Activated naive CD8-positive, alpha-beta T cell treated with anti-CD3 and anti-CD28 coated beads for 36 hours (primary cell): ENCODE results near the gene FBXL4. TPM values are rescaled to one million over a fixed set of nuclear protein-coding genes. Genes with fewer than 3 reads are reported as not detected.
A peak's percentile ranks its signal among the peaks of the same experiment; 100 is the strongest.

ENCODE experiments used
- DNase-seq: peaks from one replicate; pipeline ENCODE4 v3.0.0; 2021
- H3K27ac Mint-ChIP-seq: one replicate; pipeline ENCODE4 v1.8.0; 2022; ENCODE audit warnings: mild to moderate bottlenecking, moderate library complexity, mixed read lengths
- H3K27me3 Mint-ChIP-seq: one replicate; pipeline ENCODE4 v1.8.0; 2022; ENCODE audit warnings: mild to moderate bottlenecking, mixed read lengths
- H3K36me3 Mint-ChIP-seq: one replicate; pipeline ENCODE4 v1.8.0; 2021; ENCODE audit warnings: mild to moderate bottlenecking, mixed read lengths
- H3K4me1 Mint-ChIP-seq: one replicate; pipeline ENCODE4 v1.8.0; 2021; ENCODE audit warnings: mixed read lengths
- H3K4me3 Mint-ChIP-seq: one replicate; pipeline ENCODE4 v1.8.0; 2022; ENCODE audit warnings: mild to moderate bottlenecking, moderate library complexity, mixed read lengths
- H3K9me3 Mint-ChIP-seq: one replicate; pipeline ENCODE4 v1.8.0; 2022; ENCODE audit warnings: mixed read lengths
- total RNA-seq, 2 experiments: library from RNA; stranded (reverse); gene quantifications; one replicate each; pipeline ENCODE4 v1.2.3, GENCODE V29; 2021

Gene FBXL4
- total RNA-seq: 10 to 100 TPM; 12.8 to 13.3 TPM

DNA sequence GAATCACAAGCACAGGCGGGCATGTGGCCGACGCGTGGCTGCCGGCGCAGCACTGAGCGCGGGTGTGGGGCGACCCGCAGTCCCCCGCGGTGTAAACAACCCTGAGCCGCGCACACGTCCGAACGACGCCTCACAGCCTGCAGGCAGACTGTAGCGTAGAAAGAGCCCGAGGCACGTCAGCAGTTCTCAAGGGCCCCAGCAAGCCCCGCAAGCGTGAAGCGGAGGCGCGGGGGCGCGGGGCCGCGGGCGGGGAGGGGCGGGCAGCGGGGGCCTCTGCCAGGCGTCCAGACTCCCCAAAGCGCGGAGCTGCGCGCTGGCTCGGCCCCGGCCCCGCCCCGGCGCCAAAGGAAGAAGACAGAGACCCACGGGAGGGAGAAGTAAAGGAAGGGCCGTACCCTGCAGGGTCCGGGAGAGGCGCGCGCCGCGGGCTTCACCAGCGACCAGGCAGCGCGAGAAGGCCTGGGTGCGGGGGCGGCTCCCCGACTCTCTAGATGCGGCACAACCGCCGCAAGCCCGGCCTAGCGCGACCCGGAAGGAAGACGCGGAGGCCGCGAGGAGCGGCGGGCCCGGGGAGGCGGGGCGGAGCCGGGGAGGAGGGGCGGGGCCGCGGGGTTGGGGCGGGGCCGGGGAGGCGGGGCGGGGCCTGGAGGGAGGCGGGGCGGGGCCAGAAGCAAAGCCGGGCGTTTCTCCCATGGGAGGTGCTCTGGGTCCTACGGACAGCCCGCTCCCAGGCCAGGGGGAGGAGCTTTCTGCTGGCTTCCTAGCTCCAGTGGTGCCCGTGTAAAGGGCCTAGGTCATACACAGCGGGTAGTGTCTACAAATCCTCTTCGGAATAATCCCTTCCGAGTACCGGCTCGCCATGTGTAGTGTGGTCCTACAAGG, at the start of gene FBXL4:
TSS of gene FBXL4 (minus strand) at position 536 of the 882 bp plus-strand sequence. CDS start 20,958 bp downstream, outside the sequence.
- H3K36me3 Mint-ChIP-seq: peaks cover 24% of the 10 kb centered on the region
- DNase-seq: peak; percentile 88
- H3K27me3 Mint-ChIP-seq: peaks cover 14% of the 10 kb centered on the region
- H3K4me1 Mint-ChIP-seq: peaks cover 31% of the 10 kb centered on the region
- H3K4me3 Mint-ChIP-seq: peak within 1 kb of the TSS; percentile 90
- peak within 1 kb of the TSS; percentile 95 for H3K27ac Mint-ChIP-seq
- H3K9me3 Mint-ChIP-seq: peaks cover 11% of the 10 kb centered on the region

- no peak overlapping the region for H3K27ac Mint-ChIP-seq
- no peak overlapping the region for H3K4me3 Mint-ChIP-seq
- H3K27me3 Mint-ChIP-seq: peaks cover 21% of the 10 kb centered on the region
- H3K4me1 Mint-ChIP-seq: no peaks in the 10 kb centered on the region
- H3K9me3 Mint-ChIP-seq: no peaks in the 10 kb centered on the region
- no peak for DNase-seq
- H3K36me3 Mint-ChIP-seq: no peaks in the 10 kb centered on the region
These were observed 47.4 kb upstream of the FBXL4 start for GRCh38 chr6:98995116-98995515.

DNA sequence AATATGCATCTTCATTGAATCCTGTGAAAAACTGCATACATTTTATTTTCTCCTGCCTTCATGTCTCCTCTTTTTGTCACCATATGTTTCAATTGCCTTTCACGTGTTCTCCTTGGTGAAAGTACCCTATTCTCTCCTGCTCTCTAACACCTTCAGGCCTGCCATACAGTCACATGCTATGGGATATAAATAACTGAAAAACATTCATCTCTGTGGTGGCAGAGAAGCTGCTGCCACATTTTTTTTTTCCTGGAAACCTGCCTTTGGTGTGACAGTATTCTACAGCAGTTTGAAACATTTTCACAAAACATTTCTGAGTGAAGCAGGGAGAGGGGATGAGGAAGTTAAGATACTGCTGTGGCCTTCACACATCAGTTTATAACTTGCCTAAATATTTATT, 44.8 kb upstream of the FBXL4 start:
- Mint-ChIP-seq H3K27me3 (peaks cover 14% of the 10 kb centered on the region), H3K9me3 (no peaks in the 10 kb centered on the region), H3K36me3 (no peaks in the 10 kb centered on the region), H3K27ac (no peak overlapping the region), H3K4me1 (no peaks in the 10 kb centered on the region), H3K4me3 (no peak overlapping the region)
- DNase-seq: no peak

DNA sequence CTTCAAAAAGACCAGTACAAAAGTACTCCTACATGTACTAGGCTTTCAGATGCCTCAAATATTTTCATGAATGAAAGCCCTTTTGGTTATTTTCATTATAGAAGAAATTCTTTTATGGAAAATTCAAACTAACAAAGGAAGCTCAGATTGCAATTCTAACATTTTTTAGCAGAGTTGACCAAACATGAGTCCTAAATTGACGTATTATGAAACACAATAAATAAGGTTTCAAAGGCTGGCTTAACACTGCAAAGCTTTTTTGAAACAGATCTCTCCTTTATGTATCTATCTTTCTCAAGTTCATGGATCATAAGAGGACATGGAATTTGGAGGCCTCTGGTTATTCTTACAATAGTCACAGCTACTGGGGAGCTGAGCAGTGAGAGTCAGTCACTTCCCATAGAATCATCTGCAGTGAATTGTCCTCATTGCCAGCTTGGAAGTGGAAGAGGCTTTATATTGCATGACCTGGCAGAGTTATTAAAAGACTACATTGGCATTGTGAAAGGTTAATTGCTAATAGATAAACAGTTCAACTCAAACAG, 38.4 kb upstream of the FBXL4 start:
- H3K4me3 Mint-ChIP-seq: no peak overlapping the region
- H3K4me1 Mint-ChIP-seq: no peaks in the 10 kb centered on the region
- peaks cover 12% of the 10 kb centered on the region for H3K27me3 Mint-ChIP-seq
- no peak for DNase-seq
- no peaks in the 10 kb centered on the region for H3K9me3 Mint-ChIP-seq
- H3K27ac Mint-ChIP-seq: no peak overlapping the region
- H3K36me3 Mint-ChIP-seq: no peaks in the 10 kb centered on the region

- Mint-ChIP-seq H3K27me3 (peaks cover 12% of the 10 kb centered on the region), H3K27ac (no peak overlapping the region), H3K9me3 (no peaks in the 10 kb centered on the region), H3K36me3 (no peaks in the 10 kb centered on the region), H3K4me1 (no peaks in the 10 kb centered on the region), H3K4me3 (no peak overlapping the region)
- DNase-seq: no peak
These were observed 37.6 kb upstream of the FBXL4 start for GRCh38 chr6:98985391-98985790.

DNA sequence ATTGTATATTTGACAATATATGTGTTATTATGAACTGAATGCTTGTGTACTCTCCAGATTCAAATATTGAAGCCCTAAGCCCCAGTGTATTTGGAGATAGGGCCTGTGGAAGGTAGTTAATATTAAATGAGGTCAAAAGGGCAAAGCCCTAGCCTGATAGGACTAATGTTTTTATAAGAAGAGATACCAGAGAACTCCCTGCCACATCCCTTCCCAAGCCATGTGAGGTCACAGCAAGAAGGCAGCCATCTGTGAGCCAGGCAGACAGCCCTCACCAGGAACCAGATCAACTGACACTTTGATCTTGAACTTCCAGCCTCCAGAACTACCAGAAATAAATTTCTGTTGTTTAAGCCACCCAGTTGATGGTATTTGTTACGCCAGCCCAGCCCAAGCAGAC, 36.4 kb upstream of the FBXL4 start:
- H3K4me1 Mint-ChIP-seq: no peaks in the 10 kb centered on the region
- H3K27me3 Mint-ChIP-seq: peaks cover 12% of the 10 kb centered on the region
- no peak overlapping the region for H3K4me3 Mint-ChIP-seq
- no peak for DNase-seq
- no peaks in the 10 kb centered on the region for H3K9me3 Mint-ChIP-seq
- H3K27ac Mint-ChIP-seq: no peak overlapping the region
- H3K36me3 Mint-ChIP-seq: no peaks in the 10 kb centered on the region

DNA sequence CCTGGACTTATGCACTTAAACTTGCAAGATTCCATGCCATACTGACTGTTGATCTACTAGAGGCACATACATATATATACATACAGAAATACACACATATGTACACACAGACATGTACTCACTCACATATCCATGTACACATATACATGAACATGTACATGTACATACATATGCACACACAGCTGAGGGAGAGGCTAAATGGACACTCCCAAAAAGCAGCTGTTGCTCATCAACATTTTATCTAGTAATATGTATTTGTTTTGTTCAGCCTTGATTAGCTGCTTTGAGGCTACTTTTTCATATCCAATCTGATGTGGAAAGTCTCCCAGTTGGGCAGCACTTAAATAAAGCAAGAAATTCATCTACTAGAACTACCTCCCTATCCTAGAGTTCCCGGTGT, 33.7 kb upstream of the FBXL4 start:
- no peak overlapping the region for H3K4me3 Mint-ChIP-seq
- no peak for DNase-seq
- H3K9me3 Mint-ChIP-seq: no peaks in the 10 kb centered on the region
- no peaks in the 10 kb centered on the region for H3K36me3 Mint-ChIP-seq
- no peak overlapping the region for H3K27ac Mint-ChIP-seq
- H3K27me3 Mint-ChIP-seq: peaks cover 8% of the 10 kb centered on the region
- peaks cover 3% of the 10 kb centered on the region for H3K4me1 Mint-ChIP-seq

- Mint-ChIP-seq H3K36me3 (no peaks in the 10 kb centered on the region), H3K4me1 (peaks cover 3% of the 10 kb centered on the region), H3K4me3 (no peak overlapping the region), H3K9me3 (no peaks in the 10 kb centered on the region), H3K27me3 (peaks cover 6% of the 10 kb centered on the region), H3K27ac (no peak overlapping the region)
- no peak for DNase-seq
These were observed 33.1 kb upstream of the FBXL4 start for GRCh38 chr6:98980819-98981218.

GRCh38 chr6:98977671-98978292, 30.0 kb upstream of the FBXL4 start:
- Mint-ChIP-seq H3K36me3 (no peaks in the 10 kb centered on the region), H3K27ac (no peak overlapping the region), H3K4me3 (no peak overlapping the region), H3K27me3 (no peaks in the 10 kb centered on the region), H3K4me1 (peaks cover 9% of the 10 kb centered on the region), H3K9me3 (no peaks in the 10 kb centered on the region)
- DNase-seq: no peak

- Mint-ChIP-seq H3K27ac (no peak overlapping the region), H3K4me3 (no peak overlapping the region), H3K27me3 (no peaks in the 10 kb centered on the region), H3K36me3 (no peaks in the 10 kb centered on the region), H3K4me1 (peaks cover 9% of the 10 kb centered on the region), H3K9me3 (no peaks in the 10 kb centered on the region)
- no peak for DNase-seq
These were observed 29.1 kb upstream of the FBXL4 start for GRCh38 chr6:98976674-98977385.

- no peak overlapping the region for H3K27ac Mint-ChIP-seq
- H3K9me3 Mint-ChIP-seq: no peaks in the 10 kb centered on the region
- no peak for DNase-seq
These were observed 27.7 kb upstream of the FBXL4 start for GRCh38 chr6:98975421-98975820.

GRCh38 chr6:98974309-98974708, 26.6 kb upstream of the FBXL4 start:
- Mint-ChIP-seq H3K4me3 (no peak overlapping the region), H3K36me3 (no peaks in the 10 kb centered on the region), H3K27me3 (no peaks in the 10 kb centered on the region), H3K4me1 (peaks cover 12% of the 10 kb centered on the region), H3K9me3 (peaks cover 2% of the 10 kb centered on the region), H3K27ac (no peak overlapping the region)
- DNase-seq: no peak

More at GRCh38 chr6:98975421-98975820, 27.7 kb upstream of the FBXL4 start:
- Mint-ChIP-seq H3K36me3 (no peaks in the 10 kb centered on the region), H3K27me3 (no peaks in the 10 kb centered on the region), H3K4me3 (no peak overlapping the region), H3K4me1 (peaks cover 9% of the 10 kb centered on the region)

GRCh38 chr6:98973571-98973970, 25.8 kb upstream of the FBXL4 start:
- no peaks in the 10 kb centered on the region for H3K36me3 Mint-ChIP-seq
- H3K9me3 Mint-ChIP-seq: peaks cover 2% of the 10 kb centered on the region
- H3K27me3 Mint-ChIP-seq: no peaks in the 10 kb centered on the region
- H3K4me1 Mint-ChIP-seq: peaks cover 12% of the 10 kb centered on the region
- no peak for DNase-seq
- no peak overlapping the region for H3K4me3 Mint-ChIP-seq
- no peak overlapping the region for H3K27ac Mint-ChIP-seq

DNA sequence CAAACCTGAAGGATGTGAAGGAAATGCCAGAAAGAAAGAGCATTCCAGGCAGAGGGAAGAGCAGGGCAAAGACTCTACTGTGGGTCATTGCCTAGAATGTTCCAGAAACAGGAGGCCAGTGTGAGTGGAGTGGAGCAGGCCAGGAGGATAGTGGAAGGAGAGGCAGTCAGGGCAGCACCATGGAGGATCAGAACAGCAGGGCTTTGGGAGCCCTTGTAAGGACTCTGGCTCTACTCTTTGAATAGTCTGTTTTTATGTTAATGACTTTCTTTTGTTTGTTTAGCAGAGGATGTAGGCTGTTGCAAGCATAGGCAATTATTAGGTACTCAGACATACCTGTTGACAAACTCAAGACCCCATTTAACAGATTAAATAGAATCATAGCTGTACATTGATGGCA, 23.6 kb upstream of the FBXL4 start:
- H3K27me3 Mint-ChIP-seq: no peaks in the 10 kb centered on the region

GRCh38 chr6:98970469-98970868, 22.7 kb upstream of the FBXL4 start:
- H3K27me3 Mint-ChIP-seq: peaks cover under 1% of the 10 kb centered on the region
- no peak overlapping the region for H3K4me3 Mint-ChIP-seq
- H3K36me3 Mint-ChIP-seq: no peaks in the 10 kb centered on the region
- H3K27ac Mint-ChIP-seq: no peak overlapping the region
- peaks cover 6% of the 10 kb centered on the region for H3K4me1 Mint-ChIP-seq
- DNase-seq: no peak
- H3K9me3 Mint-ChIP-seq: peaks cover 2% of the 10 kb centered on the region

More for the DNA sequence above, 23.6 kb upstream of the FBXL4 start:
- Mint-ChIP-seq H3K36me3 (no peaks in the 10 kb centered on the region), H3K27ac (no peak overlapping the region), H3K4me1 (peaks cover 9% of the 10 kb centered on the region), H3K9me3 (peaks cover 2% of the 10 kb centered on the region), H3K4me3 (no peak overlapping the region)
- no peak for DNase-seq
